ENCODE measurements around the gene SLC8A2.

The SLC8A2 gene

GRCh38 chr19:47444388-47444821, 27.3 kb downstream of the SLC8A2 start:
- H3K9ac ChIP-seq (ENCODE audit: insufficient read length, low read depth): no peak overlapping the region
- H3K9me3 ChIP-seq (ENCODE audit: insufficient read depth, low read length): no peaks in the 10 kb centered on the region
- TF ChIP-seq SUZ12 (IDR thresholded peaks at IDR 0.05; ENCODE audit: extremely low read depth, insufficient read depth, insufficient read length) (no peak), YY1 (IDR thresholded peaks at IDR 0.05; ENCODE audit: insufficient read depth, insufficient read length) (no peak), ZNF274 (IDR thresholded peaks at IDR 0.05; ENCODE audit: low read depth, low read length) (no peak)
- peaks cover 2% of the 10 kb centered on the region for H3K4me1 ChIP-seq (ENCODE audit: insufficient read depth, insufficient read length)
- H3K27me3 ChIP-seq (ENCODE audit: insufficient read depth, insufficient read length): peaks cover 17% of the 10 kb centered on the region
- DNase-seq (ENCODE audit: low read depth, low spot score): no peak
- no peaks in the 10 kb centered on the region for H3K36me3 ChIP-seq (ENCODE audit: insufficient read depth, insufficient read length, low read length)
- no peak overlapping the region for H3K4me3 ChIP-seq (ENCODE audit: insufficient read length, low read depth)

DNA sequence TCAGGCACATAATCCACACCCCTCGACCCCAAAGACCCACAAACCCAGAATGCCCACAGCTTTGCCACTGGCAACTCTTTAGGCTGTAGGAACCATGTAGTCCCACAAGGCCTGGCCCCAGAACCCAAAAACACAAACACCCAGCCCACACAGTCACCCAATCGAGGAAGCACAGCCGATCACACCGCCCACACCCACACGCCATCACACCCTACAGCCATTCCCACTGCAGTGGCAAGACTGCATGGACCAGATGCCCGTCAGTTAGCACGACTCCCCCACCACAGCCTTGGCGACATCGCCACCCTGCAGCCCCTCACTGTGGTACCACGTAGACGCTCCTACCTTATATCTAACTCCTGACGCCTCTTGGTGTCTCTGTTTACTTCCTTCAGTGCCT, 28.4 kb downstream of the SLC8A2 start:
- Histone ChIP-seq H3K9me3 (ENCODE audit: insufficient read depth, low read length) (no peaks in the 10 kb centered on the region), H3K9ac (ENCODE audit: insufficient read length, low read depth) (no peak overlapping the region), H3K4me3 (ENCODE audit: insufficient read length, low read depth) (no peak overlapping the region), H3K4me1 (ENCODE audit: insufficient read depth, insufficient read length) (peaks cover 2% of the 10 kb centered on the region), H3K27me3 (ENCODE audit: insufficient read depth, insufficient read length) (peaks cover 17% of the 10 kb centered on the region), H3K36me3 (ENCODE audit: insufficient read depth, insufficient read length, low read length) (no peaks in the 10 kb centered on the region)
- no peak for TF ChIP-seq YY1 (IDR thresholded peaks at IDR 0.05; ENCODE audit: insufficient read depth, insufficient read length)
- TF ChIP-seq SUZ12 (IDR thresholded peaks at IDR 0.05; ENCODE audit: extremely low read depth, insufficient read depth, insufficient read length): no peak
- no peak for TF ChIP-seq ZNF274 (IDR thresholded peaks at IDR 0.05; ENCODE audit: low read depth, low read length)
- DNase-seq (ENCODE audit: low read depth, low spot score): no peak

DNA sequence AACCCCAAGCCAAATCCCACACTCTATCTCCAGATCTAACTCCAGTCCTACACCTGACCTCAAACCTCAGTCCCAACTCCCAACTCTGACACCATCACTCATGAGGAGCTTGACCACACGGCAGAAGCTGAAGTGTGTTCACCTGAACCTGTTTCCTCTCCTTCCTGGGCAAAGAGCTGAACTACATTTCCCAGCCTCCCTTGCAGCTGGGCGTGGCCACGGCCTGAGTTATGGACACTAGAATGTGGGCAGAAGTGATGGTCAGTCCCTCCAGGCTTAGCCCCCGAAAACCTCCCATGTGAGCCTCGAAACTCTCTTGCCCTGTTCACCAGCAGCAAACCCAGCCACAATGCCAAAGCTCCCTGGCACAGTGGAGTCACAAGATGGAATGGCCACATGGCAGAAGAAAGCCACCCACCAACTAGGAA, 32.9 kb downstream of the SLC8A2 start:
- Histone ChIP-seq H3K9me3 (ENCODE audit: insufficient read depth, low read length) (no peaks in the 10 kb centered on the region), H3K4me1 (ENCODE audit: insufficient read depth, insufficient read length) (no peaks in the 10 kb centered on the region), H3K4me3 (ENCODE audit: insufficient read length, low read depth) (no peak overlapping the region), H3K27me3 (ENCODE audit: insufficient read depth, insufficient read length) (no peaks in the 10 kb centered on the region), H3K9ac (ENCODE audit: insufficient read length, low read depth) (no peak overlapping the region), H3K36me3 (ENCODE audit: insufficient read depth, insufficient read length, low read length) (no peaks in the 10 kb centered on the region)
- no peak for DNase-seq (ENCODE audit: low read depth, low spot score)
- TF ChIP-seq ZNF274 (IDR thresholded peaks at IDR 0.05; ENCODE audit: low read depth, low read length): no peak
- no peak for TF ChIP-seq YY1 (IDR thresholded peaks at IDR 0.05; ENCODE audit: insufficient read depth, insufficient read length)
- TF ChIP-seq SUZ12 (IDR thresholded peaks at IDR 0.05; ENCODE audit: extremely low read depth, insufficient read depth, insufficient read length): no peak

- DNase-seq (ENCODE audit: low read depth, low spot score): no peak
- Histone ChIP-seq H3K4me1 (ENCODE audit: insufficient read depth, insufficient read length) (no peaks in the 10 kb centered on the region), H3K27me3 (ENCODE audit: insufficient read depth, insufficient read length) (no peaks in the 10 kb centered on the region), H3K9ac (ENCODE audit: insufficient read length, low read depth) (no peak overlapping the region), H3K36me3 (ENCODE audit: insufficient read depth, insufficient read length, low read length) (no peaks in the 10 kb centered on the region), H3K4me3 (ENCODE audit: insufficient read length, low read depth) (no peak overlapping the region), H3K9me3 (ENCODE audit: insufficient read depth, low read length) (0 out of 2 replicates have a peak, but pooled peaks cover 7% of the 10 kb centered on the region)
- TF ChIP-seq SUZ12 (IDR thresholded peaks at IDR 0.05; ENCODE audit: extremely low read depth, insufficient read depth, insufficient read length) (no peak), ZNF274 (IDR thresholded peaks at IDR 0.05; ENCODE audit: low read depth, low read length) (no peak), YY1 (IDR thresholded peaks at IDR 0.05; ENCODE audit: insufficient read depth, insufficient read length) (no peak)
Measured at GRCh38 chr19:47437500-47437899, 34.2 kb downstream of the SLC8A2 start.

DNA sequence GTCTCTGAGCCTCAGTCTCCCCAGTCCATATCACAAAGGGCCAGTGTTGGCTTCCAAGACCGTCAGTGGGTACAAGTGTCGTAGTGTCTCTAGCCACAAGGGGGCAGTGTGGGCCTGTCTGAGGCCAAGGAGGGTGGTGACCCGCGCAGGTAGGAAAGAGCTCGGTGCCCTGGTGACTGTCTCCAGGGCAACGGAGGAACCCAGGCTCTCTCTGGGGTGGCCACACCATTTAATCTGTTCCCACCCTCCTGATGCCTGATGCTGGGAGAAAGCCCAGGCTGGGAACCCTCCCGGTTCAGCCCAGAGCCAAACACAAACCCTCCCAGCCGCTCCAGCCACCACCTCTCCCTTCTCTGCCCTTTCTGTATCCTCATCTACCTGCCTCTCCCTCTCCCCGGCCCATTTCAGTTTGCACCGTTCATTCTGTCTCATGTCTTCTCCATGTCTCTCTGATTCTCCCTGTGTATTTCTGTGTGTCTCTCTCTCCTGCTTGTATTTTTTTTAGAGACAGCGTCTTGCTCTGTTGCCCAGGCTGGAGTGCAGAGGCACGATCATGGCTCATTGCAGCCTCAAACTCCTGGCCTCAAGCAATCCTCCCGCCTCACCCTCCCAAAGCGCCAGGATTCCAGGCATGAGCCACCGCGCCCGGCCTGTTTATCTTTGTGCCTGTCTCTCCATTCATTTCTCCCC, 34.8 kb downstream of the SLC8A2 start:
- no peak overlapping the region for H3K9ac ChIP-seq (ENCODE audit: insufficient read length, low read depth)
- TF ChIP-seq SUZ12 (IDR thresholded peaks at IDR 0.05; ENCODE audit: extremely low read depth, insufficient read depth, insufficient read length) (no peak), ZNF274 (IDR thresholded peaks at IDR 0.05; ENCODE audit: low read depth, low read length) (no peak), YY1 (IDR thresholded peaks at IDR 0.05; ENCODE audit: insufficient read depth, insufficient read length) (no peak)
- H3K9me3 ChIP-seq (ENCODE audit: insufficient read depth, low read length): 0 out of 2 replicates have a peak, but pooled peaks cover 7% of the 10 kb centered on the region
- H3K27me3 ChIP-seq (ENCODE audit: insufficient read depth, insufficient read length): no peaks in the 10 kb centered on the region
- H3K36me3 ChIP-seq (ENCODE audit: insufficient read depth, insufficient read length, low read length): no peaks in the 10 kb centered on the region
- DNase-seq (ENCODE audit: low read depth, low spot score): no peak
- H3K4me1 ChIP-seq (ENCODE audit: insufficient read depth, insufficient read length): no peaks in the 10 kb centered on the region
- no peak overlapping the region for H3K4me3 ChIP-seq (ENCODE audit: insufficient read length, low read depth)

DNA sequence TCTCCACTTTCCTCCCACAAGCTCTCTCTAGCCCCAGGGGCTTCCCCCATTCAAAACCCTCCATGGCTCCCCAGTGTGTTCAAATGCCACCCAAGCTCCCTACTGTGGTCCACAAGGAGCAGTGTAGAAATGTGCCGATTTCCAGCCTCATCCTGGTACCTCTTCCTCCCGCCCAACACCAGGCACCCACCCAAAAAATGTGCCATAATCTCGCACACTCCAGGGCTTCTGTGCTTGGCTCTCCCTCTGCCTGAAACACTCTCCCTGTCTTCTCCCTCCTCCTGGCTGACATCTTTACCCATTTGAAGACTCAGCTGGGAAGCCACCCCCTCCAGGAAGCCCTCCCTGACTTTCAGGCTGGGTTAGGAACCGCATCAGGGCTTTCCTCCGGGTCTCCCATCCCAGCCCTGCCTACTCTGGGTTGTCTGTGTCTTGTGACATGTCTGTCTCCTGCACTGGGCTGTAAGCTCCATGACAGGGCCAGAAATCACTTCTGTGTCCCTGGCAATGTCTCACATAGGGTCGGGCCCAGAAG, 35.7 kb downstream of the SLC8A2 start:
- TF ChIP-seq YY1 (IDR thresholded peaks at IDR 0.05; ENCODE audit: insufficient read depth, insufficient read length): no peak
- no peak for TF ChIP-seq ZNF274 (IDR thresholded peaks at IDR 0.05; ENCODE audit: low read depth, low read length)
- no peak for TF ChIP-seq SUZ12 (IDR thresholded peaks at IDR 0.05; ENCODE audit: extremely low read depth, insufficient read depth, insufficient read length)
- Histone ChIP-seq H3K27me3 (ENCODE audit: insufficient read depth, insufficient read length) (no peaks in the 10 kb centered on the region), H3K4me1 (ENCODE audit: insufficient read depth, insufficient read length) (no peaks in the 10 kb centered on the region), H3K9me3 (ENCODE audit: insufficient read depth, low read length) (0 out of 2 replicates have a peak, but pooled peaks cover 7% of the 10 kb centered on the region), H3K9ac (ENCODE audit: insufficient read length, low read depth) (no peak overlapping the region), H3K4me3 (ENCODE audit: insufficient read length, low read depth) (no peak overlapping the region), H3K36me3 (ENCODE audit: insufficient read depth, insufficient read length, low read length) (no peaks in the 10 kb centered on the region)
- no peak for DNase-seq (ENCODE audit: low read depth, low spot score)

GRCh38 chr19:47435196-47435595, 36.5 kb downstream of the SLC8A2 start:
- TF ChIP-seq SUZ12 (IDR thresholded peaks at IDR 0.05; ENCODE audit: extremely low read depth, insufficient read depth, insufficient read length): no peak
- TF ChIP-seq YY1 (IDR thresholded peaks at IDR 0.05; ENCODE audit: insufficient read depth, insufficient read length): no peak
- no peak for TF ChIP-seq ZNF274 (IDR thresholded peaks at IDR 0.05; ENCODE audit: low read depth, low read length)
- Histone ChIP-seq H3K9me3 (ENCODE audit: insufficient read depth, low read length) (0 out of 2 replicates have a peak, but pooled peaks cover 7% of the 10 kb centered on the region), H3K4me1 (ENCODE audit: insufficient read depth, insufficient read length) (no peaks in the 10 kb centered on the region), H3K4me3 (ENCODE audit: insufficient read length, low read depth) (no peak overlapping the region), H3K9ac (ENCODE audit: insufficient read length, low read depth) (no peak overlapping the region), H3K36me3 (ENCODE audit: insufficient read depth, insufficient read length, low read length) (no peaks in the 10 kb centered on the region), H3K27me3 (ENCODE audit: insufficient read depth, insufficient read length) (peaks cover 4% of the 10 kb centered on the region)
- DNase-seq (ENCODE audit: low read depth, low spot score): no peak

Data from NT2/D1 (cell line).